Mesothelial cell of epicardium (in vitro differentiated cells): ENCODE data around the gene PREX1. TPM values are rescaled to one million over a fixed set of nuclear protein-coding genes. Genes with fewer than 3 reads are reported as not detected.

Experiments
- DNase-seq, 2 experiments: peaks; one replicate each; pipeline ENCODE4 v3.0.0; 2021; ENCODE audit warnings: low spot score in 2 of 2; ENCODE audit not compliant: unreplicated experiment in 2 of 2
- H3K27ac Mint-ChIP-seq: 2 replicates; pipeline ENCODE4 v1.8.0; 2021; ENCODE audit warnings: mixed read lengths
- H3K27me3 Mint-ChIP-seq: 2 replicates; pipeline ENCODE4 v1.8.0; 2021; ENCODE audit warnings: low read depth, mixed read lengths
- H3K36me3 Mint-ChIP-seq: 2 replicates; pipeline ENCODE4 v1.8.0; 2021; ENCODE audit warnings: mixed read lengths
- H3K4me1 Mint-ChIP-seq: 2 replicates; pipeline ENCODE4 v1.8.0; 2021; ENCODE audit warnings: mixed read lengths
- H3K4me3 Mint-ChIP-seq: 2 replicates; pipeline ENCODE4 v1.8.0; 2021; ENCODE audit warnings: mild to moderate bottlenecking, moderate library complexity, mixed read lengths
- H3K9me3 Mint-ChIP-seq: 2 replicates; pipeline ENCODE4 v1.8.0; 2021; ENCODE audit warnings: mixed read lengths
- CTCF ChIP-seq: fragments of 200-600 bp; sonication (generic); IDR thresholded peaks from one replicate; pipeline ENCODE4 v1.5.0; 2021; ENCODE audit warnings: antibody characterized with exemption; ENCODE audit not compliant: unreplicated experiment
- total RNA-seq: library from RNA; stranded (reverse); gene quantifications from 3 replicates; pipeline ENCODE4 v1.2.1, GENCODE V29; 2021

PREX1 gene
- total RNA-seq, 1 donor from 2014 or later: 8.3 TPM

DNA sequence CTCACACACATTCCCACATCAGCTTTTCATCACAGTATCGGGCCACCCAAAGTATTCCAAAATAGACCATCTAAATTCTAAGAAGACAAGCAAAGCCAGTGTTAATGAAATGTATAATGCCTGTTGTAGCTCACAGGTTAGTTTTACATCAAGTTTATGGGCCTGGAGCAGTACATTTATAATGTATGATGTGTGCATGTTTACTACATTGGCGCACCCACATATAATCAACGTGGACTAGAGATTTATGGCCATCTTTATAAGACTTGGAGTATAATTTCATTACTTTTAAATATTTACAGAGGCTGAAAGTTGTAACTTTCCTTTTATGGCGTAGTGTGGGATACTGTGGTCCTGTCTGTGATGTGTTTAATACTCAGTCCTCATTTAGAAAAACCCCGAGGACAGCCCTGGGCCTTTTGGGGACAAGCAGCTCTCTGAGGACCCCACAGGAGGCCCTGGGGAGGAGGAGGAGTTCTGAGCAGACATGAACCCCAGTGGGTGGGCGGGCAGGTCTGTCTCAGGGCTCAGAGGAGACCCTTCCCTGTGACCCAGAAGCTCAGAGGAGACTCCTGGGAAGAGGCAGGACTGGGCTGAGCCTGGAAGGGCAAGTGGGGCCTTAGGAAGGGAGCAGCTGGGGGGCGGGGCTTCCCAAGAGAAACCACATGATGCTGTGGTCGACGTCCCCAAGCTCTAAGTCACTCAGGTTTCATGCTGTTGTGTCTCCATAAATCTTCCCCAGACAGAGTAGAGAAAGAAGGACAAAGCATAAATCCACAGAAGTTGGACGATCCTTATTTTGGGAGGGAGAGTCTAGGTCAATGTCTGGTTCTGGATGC, 232.1 kb downstream of the PREX1 start:
- H3K9me3 Mint-ChIP-seq: no peaks in the 10 kb centered on the region
- no peak overlapping the region for H3K4me3 Mint-ChIP-seq
- H3K27me3 Mint-ChIP-seq: peaks cover 2% of the 10 kb centered on the region
- TF ChIP-seq CTCF: no peak
- H3K36me3 Mint-ChIP-seq: no peaks in the 10 kb centered on the region
- DNase-seq: no peak
- H3K4me1 Mint-ChIP-seq: peaks cover 11% of the 10 kb centered on the region
- peak overlapping the region; percentile 19 for H3K27ac Mint-ChIP-seq

GRCh38 chr20:48594533-48594932, 233.3 kb downstream of the PREX1 start:
- Mint-ChIP-seq H3K4me1 (peaks cover 11% of the 10 kb centered on the region), H3K36me3 (no peaks in the 10 kb centered on the region), H3K4me3 (no peak overlapping the region), H3K27ac (no peak overlapping the region), H3K9me3 (no peaks in the 10 kb centered on the region), H3K27me3 (peaks cover 2% of the 10 kb centered on the region)
- no peak for DNase-seq
- no peak for TF ChIP-seq CTCF

DNA sequence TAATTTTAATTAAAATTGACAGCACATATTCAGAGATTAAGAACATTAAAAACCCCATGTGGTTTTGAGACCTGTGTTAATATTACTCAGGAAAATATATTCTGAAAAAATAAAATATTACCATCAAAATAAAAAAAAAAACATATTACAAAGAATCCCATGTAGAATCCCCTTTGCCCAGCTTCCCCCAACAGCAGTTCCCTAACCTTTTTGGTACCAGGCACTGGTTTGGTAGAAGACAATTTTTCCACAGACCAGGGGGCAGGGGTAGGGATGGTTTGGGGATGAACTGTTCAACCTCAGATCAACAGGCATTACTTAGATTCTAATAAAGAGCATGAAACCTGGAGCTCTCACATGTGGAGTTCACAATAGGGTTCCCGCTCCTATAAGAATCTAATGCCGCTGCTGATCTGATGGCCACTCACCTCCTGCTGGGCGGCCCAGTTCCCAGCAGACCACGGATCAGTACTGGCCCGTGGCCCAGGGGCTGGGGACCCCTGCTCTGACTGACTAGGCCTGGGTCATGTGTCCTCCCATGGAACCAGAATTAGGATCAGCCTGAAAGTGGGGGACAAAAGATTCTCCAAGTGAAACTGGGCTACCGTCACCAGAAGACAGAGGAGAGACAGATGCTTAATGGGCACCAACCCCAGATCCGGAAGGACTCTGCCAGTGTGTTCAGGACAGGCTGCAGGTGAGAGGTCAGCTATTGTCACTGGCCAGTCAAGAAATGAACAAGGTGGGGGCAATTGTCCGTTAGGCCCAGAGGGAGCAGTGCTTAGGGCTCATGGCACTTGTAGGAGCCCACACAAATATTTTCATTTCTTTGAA, 235.5 kb downstream of the PREX1 start:
- H3K4me3 Mint-ChIP-seq: no peak overlapping the region
- peaks cover 6% of the 10 kb centered on the region for H3K9me3 Mint-ChIP-seq
- TF ChIP-seq CTCF: no peak
- no peak for DNase-seq
- no peak overlapping the region for H3K27ac Mint-ChIP-seq
- H3K27me3 Mint-ChIP-seq: peaks cover 2% of the 10 kb centered on the region
- no peaks in the 10 kb centered on the region for H3K36me3 Mint-ChIP-seq
- peaks cover 13% of the 10 kb centered on the region for H3K4me1 Mint-ChIP-seq

DNA sequence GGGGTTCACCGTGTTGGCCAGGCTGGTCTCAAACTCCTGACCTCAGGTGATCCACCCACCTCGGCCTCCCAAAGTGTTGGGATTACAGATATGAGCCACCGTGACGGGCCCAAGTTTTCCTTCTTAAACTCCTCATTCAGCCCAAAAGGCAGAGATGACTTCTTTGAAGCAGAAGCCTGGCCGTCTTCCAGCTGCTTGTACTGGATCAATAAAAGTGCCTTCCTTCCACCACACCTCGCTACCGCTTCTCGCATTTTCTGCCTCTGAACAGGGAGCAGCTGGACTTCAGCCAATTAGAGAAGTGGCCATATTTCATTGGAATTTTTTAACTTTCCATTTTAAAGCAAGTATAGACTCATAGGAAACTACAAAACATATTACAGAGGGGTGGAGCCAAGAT, 241.1 kb downstream of the PREX1 start:
- no peak overlapping the region for H3K4me3 Mint-ChIP-seq
- DNase-seq: no peak
- no peak overlapping the region for H3K27ac Mint-ChIP-seq
- peaks cover 28% of the 10 kb centered on the region for H3K4me1 Mint-ChIP-seq
- peaks cover 2% of the 10 kb centered on the region for H3K27me3 Mint-ChIP-seq
- no peaks in the 10 kb centered on the region for H3K36me3 Mint-ChIP-seq
- H3K9me3 Mint-ChIP-seq: peaks cover 6% of the 10 kb centered on the region
- no peak for TF ChIP-seq CTCF

DNA sequence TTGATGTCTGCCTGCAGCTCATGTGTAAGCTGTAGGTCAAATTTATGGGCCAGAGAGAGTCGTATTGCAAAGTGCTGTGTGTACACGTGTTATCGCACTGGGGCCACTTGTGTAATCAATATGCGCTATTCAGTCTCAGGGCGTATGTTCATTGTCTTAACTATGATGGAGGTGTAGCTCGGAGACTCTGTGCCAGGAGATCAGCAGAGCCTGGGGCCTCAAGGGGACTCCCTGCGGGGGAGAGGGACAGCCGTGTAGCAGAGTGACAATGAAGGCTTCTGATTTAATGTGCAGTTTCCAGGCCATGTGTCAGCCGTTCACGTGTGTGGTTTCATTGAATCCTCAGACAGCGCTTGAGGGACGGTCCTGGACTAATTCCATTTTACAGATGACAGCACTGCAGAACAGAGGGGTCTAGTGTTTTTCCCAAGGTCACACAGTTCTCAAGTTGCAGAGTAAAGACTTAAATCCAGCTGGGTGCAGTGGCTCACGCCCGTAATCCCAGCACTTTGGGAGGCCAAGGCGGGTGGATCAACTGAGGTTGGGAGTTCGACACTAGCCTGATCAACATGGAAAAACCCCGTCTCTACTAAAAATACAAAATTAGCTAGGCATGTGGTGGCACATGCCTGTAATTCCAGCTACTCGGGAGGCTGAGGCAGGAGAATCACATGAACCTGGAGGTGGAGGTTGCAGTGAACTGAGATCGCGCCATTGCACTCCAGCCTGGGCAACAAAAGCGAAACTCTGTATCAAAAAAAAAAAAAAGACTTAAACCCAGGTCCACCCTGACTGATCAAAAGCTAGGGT, 242.5 kb downstream of the PREX1 start:
- DNase-seq: no peak
- Mint-ChIP-seq H3K36me3 (no peaks in the 10 kb centered on the region), H3K4me1 (peaks cover 28% of the 10 kb centered on the region), H3K27ac (peak overlapping the region; percentile 41), H3K9me3 (peaks cover 6% of the 10 kb centered on the region), H3K4me3 (no peak overlapping the region), H3K27me3 (peaks cover 2% of the 10 kb centered on the region)
- TF ChIP-seq CTCF: no peak
